ENCODE measurements around the gene BRPF1.

Gene BRPF1

GRCh38 chr3:9776896-9777693 is 45.6 kb downstream of the BRPF1 start:
- no peak for TF ChIP-seq CTCF (IDR thresholded peaks at IDR 0.05; ENCODE audit: borderline replicate concordance, insufficient read depth, low read depth, low read length)

DNA sequence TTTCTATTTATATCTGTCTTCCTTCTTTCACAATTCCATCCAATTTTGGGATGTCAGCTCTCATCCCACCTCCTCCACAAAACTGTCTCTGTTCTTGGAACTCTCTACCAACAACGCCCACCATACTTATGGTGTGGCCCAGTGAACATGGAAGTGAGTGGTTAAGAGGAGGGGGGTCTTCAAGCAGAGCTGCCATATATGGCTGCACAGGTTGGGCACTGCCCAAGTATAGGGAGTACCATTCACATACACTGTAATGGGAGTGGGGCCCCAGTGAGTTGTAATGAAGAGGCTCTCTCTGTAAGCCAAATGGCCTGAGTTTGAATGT is 46.1 kb downstream of the BRPF1 start:
- TF ChIP-seq CTCF (IDR thresholded peaks at IDR 0.05; ENCODE audit: borderline replicate concordance, insufficient read depth, low read depth, low read length), result no peak
- H3K4me3 ChIP-seq (ENCODE audit: low read depth, low read length), result no peak overlapping the region

More at GRCh38 chr3:9776896-9777693, 45.6 kb downstream of the BRPF1 start:
- H3K4me3 ChIP-seq (ENCODE audit: low read depth, low read length), result no peak overlapping the region

GRCh38 chr3:9778143-9779074 is 46.9 kb downstream of the BRPF1 start:
- TF ChIP-seq CTCF (IDR thresholded peaks at IDR 0.05; ENCODE audit: borderline replicate concordance, insufficient read depth, low read depth, low read length), result no peak
- H3K4me3 ChIP-seq (ENCODE audit: low read depth, low read length), result no peak overlapping the region

- no peak for TF ChIP-seq CTCF (IDR thresholded peaks at IDR 0.05; ENCODE audit: borderline replicate concordance, insufficient read depth, low read depth, low read length)
- no peak overlapping the region for H3K4me3 ChIP-seq (ENCODE audit: low read depth, low read length)
These were observed 47.6 kb downstream of the BRPF1 start for GRCh38 chr3:9779075-9779593.

DNA sequence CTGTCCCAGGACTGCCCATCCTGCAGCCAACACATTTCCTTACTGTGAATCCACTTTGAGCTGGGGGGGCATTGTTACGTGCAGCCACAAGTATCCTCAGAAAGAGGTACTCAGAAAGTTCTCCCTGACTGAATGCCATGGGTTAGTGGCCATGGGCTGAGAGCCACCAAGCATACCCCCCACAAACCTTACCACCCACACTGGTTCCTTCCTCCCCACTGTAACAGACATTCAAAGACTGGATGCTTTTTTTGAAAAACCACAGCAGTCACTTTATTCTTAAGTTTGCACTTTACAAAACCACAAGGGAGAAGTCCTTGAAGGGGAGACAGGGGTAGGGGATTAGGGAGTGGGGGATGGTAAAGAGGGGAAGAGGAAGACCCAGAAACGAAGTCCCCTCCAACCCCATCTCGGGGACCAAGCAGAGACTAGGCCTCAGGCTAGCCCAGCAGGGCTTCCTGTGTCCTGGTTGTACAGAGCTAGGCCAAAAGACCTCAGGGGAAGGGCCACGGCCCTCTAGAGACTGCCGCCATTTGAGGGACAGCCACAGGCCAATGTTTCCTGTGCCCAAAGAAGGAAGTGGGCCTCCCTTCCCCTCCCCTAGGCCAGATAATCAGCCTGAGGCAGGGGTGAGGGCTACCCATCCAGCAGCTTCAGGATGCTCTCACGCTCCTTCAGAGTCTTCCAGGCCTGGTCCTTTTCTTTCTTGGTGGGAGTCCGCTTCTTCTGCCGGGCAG is 48.4 kb downstream of the BRPF1 start:
- no peak overlapping the region for H3K4me3 ChIP-seq (ENCODE audit: low read depth, low read length)
- no peak for TF ChIP-seq CTCF (IDR thresholded peaks at IDR 0.05; ENCODE audit: borderline replicate concordance, insufficient read depth, low read depth, low read length)

DNA sequence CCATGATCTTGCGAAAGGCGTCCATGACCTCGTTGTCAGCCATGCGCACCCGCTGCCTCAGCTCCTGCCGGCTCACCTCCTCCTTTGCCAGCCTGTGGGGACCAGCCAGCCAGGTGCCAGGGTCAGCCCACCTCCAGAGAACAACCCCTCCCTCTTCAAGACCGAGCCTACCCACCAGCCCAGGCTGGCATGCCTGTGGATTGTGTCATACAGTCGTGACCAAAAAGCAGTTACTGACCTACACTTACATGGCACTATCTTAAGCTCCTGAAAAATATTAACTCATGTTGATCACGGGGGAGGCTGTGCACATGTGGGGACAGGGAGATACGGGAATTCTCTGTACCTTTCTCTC is 48.9 kb downstream of the BRPF1 start:
- H3K4me3 ChIP-seq (ENCODE audit: low read depth, low read length), result no peak overlapping the region
- no peak for TF ChIP-seq CTCF (IDR thresholded peaks at IDR 0.05; ENCODE audit: borderline replicate concordance, insufficient read depth, low read depth, low read length)

Data from GM12875 (cell line).